ENCODE results near the gene PIMREG.

Gene PIMREG

DNA sequence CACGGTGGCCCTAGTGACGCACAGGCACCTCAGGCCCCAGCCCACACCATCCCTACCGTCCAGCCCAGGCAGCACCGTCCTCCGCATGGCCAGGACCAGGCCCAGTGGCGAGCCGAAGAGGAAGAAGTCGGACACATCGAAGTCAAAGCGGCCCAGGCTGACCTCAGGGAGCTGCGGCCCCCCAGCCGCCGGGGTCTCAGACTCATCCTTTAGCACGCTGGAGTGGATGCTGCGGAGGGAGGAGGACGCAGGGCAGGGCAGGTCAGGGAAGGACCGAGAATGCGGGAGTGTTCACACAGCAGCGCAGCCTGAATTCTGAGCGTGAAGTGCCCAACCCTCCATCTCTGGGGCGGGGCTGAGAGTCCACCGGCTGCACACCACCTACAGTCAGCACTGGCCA, 30.1 kb downstream of the PIMREG start:
- Histone ChIP-seq H2AFZ (ENCODE audit: low read depth, low read length) (no peak overlapping the region), H3K9ac (ENCODE audit: low read depth, low read length) (no peak overlapping the region), H3K9me3 (ENCODE audit: insufficient read depth, low read length, severe bottlenecking) (no peaks in the 10 kb centered on the region), H3K79me2 (ENCODE audit: insufficient read depth, low read length) (no peaks in the 10 kb centered on the region), H3K4me3 (ENCODE audit: low read depth in 1 of 2, low read length in 2 of 2) (no peak overlapping the region), H3K27ac (ENCODE audit: low read length) (no peak overlapping the region), H3K27me3 (ENCODE audit: insufficient read depth, low read length, poor library complexity) (no peaks in the 10 kb centered on the region), H3K4me1 (ENCODE audit: insufficient read depth, low read length) (no peaks in the 10 kb centered on the region), H4K20me1 (ENCODE audit: insufficient read depth, low read length) (peaks cover 3% of the 10 kb centered on the region), H3K4me2 (ENCODE audit: insufficient read depth, low read length) (no peak overlapping the region), H3K36me3 (ENCODE audit: insufficient read depth, low read length) (no peaks in the 10 kb centered on the region)
- TF ChIP-seq, protein P1, sequence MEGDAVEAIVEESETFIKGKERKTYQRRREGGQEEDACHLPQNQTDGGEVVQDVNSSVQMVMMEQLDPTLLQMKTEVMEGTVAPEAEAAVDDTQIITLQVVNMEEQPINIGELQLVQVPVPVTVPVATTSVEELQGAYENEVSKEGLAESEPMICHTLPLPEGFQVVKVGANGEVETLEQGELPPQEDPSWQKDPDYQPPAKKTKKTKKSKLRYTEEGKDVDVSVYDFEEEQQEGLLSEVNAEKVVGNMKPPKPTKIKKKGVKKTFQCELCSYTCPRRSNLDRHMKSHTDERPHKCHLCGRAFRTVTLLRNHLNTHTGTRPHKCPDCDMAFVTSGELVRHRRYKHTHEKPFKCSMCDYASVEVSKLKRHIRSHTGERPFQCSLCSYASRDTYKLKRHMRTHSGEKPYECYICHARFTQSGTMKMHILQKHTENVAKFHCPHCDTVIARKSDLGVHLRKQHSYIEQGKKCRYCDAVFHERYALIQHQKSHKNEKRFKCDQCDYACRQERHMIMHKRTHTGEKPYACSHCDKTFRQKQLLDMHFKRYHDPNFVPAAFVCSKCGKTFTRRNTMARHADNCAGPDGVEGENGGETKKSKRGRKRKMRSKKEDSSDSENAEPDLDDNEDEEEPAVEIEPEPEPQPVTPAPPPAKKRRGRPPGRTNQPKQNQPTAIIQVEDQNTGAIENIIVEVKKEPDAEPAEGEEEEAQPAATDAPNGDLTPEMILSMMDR (IDR thresholded peaks at IDR 0.05; ENCODE audit: borderline replicate concordance, extremely low read depth, low read length, poor library complexity, severe bottlenecking), result no peak
- no peak for TF ChIP-seq EZH2 (IDR thresholded peaks at IDR 0.05; ENCODE audit: borderline replicate concordance, low read depth, low read length, severe bottlenecking)
- no peak for ATAC-seq (ENCODE audit: insufficient read depth, low read depth)
- no peak for DNase-seq

DNA sequence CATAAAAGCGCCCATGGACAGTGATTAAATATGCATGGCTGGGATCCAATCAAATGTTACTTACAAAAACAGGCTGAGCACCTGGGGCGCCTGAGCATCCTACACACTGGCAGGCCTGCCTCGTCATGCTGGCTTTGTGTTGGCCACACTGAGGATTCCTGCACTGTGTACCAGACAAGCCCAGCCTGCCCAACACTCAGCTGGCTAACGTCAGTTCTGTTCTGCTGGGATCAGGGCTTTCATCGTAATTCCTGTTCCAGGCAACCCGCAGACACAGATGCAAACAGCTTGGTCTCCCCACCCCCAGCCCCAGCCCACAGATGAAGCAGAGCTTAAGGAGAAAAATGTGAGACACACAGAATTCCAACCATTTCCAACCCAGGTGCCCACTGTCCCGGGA, 30.7 kb downstream of the PIMREG start:
- peaks cover 3% of the 10 kb centered on the region for H4K20me1 ChIP-seq (ENCODE audit: insufficient read depth, low read length)
- no peaks in the 10 kb centered on the region for H3K79me2 ChIP-seq (ENCODE audit: insufficient read depth, low read length)
- no peaks in the 10 kb centered on the region for H3K36me3 ChIP-seq (ENCODE audit: insufficient read depth, low read length)
- H3K9ac ChIP-seq (ENCODE audit: low read depth, low read length), result no peak overlapping the region
- H3K4me2 ChIP-seq (ENCODE audit: insufficient read depth, low read length), result no peak overlapping the region
- H3K27me3 ChIP-seq (ENCODE audit: insufficient read depth, low read length, poor library complexity), result no peaks in the 10 kb centered on the region
- TF ChIP-seq, protein P1 (IDR thresholded peaks at IDR 0.05; ENCODE audit: borderline replicate concordance, extremely low read depth, low read length, poor library complexity, severe bottlenecking), result no peak
- TF ChIP-seq EZH2 (IDR thresholded peaks at IDR 0.05; ENCODE audit: borderline replicate concordance, low read depth, low read length, severe bottlenecking), result no peak
- H3K27ac ChIP-seq (ENCODE audit: low read length), result no peak overlapping the region
- ATAC-seq (ENCODE audit: insufficient read depth, low read depth) (no peak), DNase-seq (no peak)
- no peaks in the 10 kb centered on the region for H3K4me1 ChIP-seq (ENCODE audit: insufficient read depth, low read length)
- no peaks in the 10 kb centered on the region for H3K9me3 ChIP-seq (ENCODE audit: insufficient read depth, low read length, severe bottlenecking)
- H2AFZ ChIP-seq (ENCODE audit: low read depth, low read length), result no peak overlapping the region
- H3K4me3 ChIP-seq (ENCODE audit: low read depth in 1 of 2, low read length in 2 of 2), result no peak overlapping the region

DNA sequence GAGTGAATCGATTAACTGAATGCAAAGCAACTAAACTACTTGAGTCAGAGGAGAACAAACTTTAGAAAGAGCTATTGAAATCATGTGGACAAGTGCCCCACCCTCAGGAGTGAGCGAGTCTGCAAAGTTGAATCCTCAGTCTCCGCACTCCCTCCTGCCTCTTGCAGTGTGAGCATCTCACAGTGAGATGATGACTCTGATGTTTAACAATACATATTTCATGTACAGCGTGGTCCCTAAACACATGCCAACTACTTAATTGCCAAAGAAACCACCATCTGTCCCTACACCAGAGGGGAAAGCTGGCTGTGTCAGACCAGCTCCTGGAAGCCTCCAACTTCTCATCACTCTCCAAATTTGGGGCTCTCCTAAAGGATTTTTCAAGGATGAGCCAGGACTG, 31.2 kb downstream of the PIMREG start:
- TF ChIP-seq, protein P1 (IDR thresholded peaks at IDR 0.05; ENCODE audit: borderline replicate concordance, extremely low read depth, low read length, poor library complexity, severe bottlenecking), result no peak
- TF ChIP-seq EZH2 (IDR thresholded peaks at IDR 0.05; ENCODE audit: borderline replicate concordance, low read depth, low read length, severe bottlenecking), result no peak
- no peaks in the 10 kb centered on the region for H3K4me1 ChIP-seq (ENCODE audit: insufficient read depth, low read length)

More for the DNA sequence above, 31.2 kb downstream of the PIMREG start:
- no peak overlapping the region for H2AFZ ChIP-seq (ENCODE audit: low read depth, low read length)
- H3K79me2 ChIP-seq (ENCODE audit: insufficient read depth, low read length), result no peaks in the 10 kb centered on the region
- H3K9me3 ChIP-seq (ENCODE audit: insufficient read depth, low read length, severe bottlenecking), result no peaks in the 10 kb centered on the region
- peaks cover 3% of the 10 kb centered on the region for H4K20me1 ChIP-seq (ENCODE audit: insufficient read depth, low read length)
- no peaks in the 10 kb centered on the region for H3K36me3 ChIP-seq (ENCODE audit: insufficient read depth, low read length)
- H3K4me3 ChIP-seq (ENCODE audit: low read depth in 1 of 2, low read length in 2 of 2), result no peak overlapping the region
- H3K9ac ChIP-seq (ENCODE audit: low read depth, low read length), result no peak overlapping the region
- ATAC-seq (ENCODE audit: insufficient read depth, low read depth) (no peak), DNase-seq (no peak)
- no peak overlapping the region for H3K4me2 ChIP-seq (ENCODE audit: insufficient read depth, low read length)
- H3K27me3 ChIP-seq (ENCODE audit: insufficient read depth, low read length, poor library complexity), result no peaks in the 10 kb centered on the region
- H3K27ac ChIP-seq (ENCODE audit: low read length), result no peak overlapping the region
